ENCODE data around the gene SRSF10.

GRCh38 chr1:24015221-24016210 lies 35.4 kb upstream of the SRSF10 start:
- TF ChIP-seq CTCF (IDR thresholded peaks at IDR 0.05), result no peak
- TF ChIP-seq POLR2AphosphoS5 (IDR thresholded peaks at IDR 0.05), result peak; percentile 32
